ENCODE data around the gene TTLL5. TPM values are rescaled to one million over a fixed set of nuclear protein-coding genes. Genes with fewer than 3 reads are reported as not detected.

Gene TTLL5
- total and polyA plus RNA-seq, 9 of the 15 experiments (the other 6 are each of a cell fraction or from before 2014, with no cell fraction given), result 4.1 to 18.9 (median 12.6) TPM

DNA sequence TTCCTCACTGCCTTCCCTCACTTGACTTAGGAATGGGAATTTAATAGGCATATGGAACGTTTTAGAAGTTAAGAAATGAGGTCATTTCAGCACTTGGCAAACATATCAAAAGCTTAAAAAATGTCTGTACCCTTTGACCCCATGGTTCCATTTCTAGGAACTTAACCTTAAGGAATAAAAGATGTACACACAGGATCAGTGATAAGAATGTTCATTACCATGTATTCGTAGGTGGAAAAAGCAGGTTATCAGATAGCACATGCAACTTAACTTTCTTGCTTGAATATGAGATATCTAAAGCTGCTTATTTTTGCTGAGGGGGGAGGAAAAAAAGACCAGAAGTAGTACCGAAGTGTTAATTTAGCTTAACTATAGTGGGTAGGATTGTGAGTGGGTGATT lies 57.2 kb downstream of the TTLL5 start:
- no peak overlapping the region for H3K9ac ChIP-seq (ENCODE audit: insufficient read depth in 1 of 2, low read depth in 2 of 2, low read length in 2 of 2)
- CTCF ChIA-PET (ENCODE audit: low intra/inter-chr PET ratio), result no interaction called here
- ATAC-seq (no peak), FAIRE-seq (peak; percentile 37), DNase-seq (ENCODE audit: extremely low read depth in 1 of 4, low spot score in 3 of 4) (peak; percentile 5 to 32 (median 27))
- TF ChIP-seq CBFA2T3 (IDR thresholded peaks at IDR 0.05) (peak; percentile 51), ARID1B (IDR thresholded peaks at IDR 0.05) (peak; percentile 27; the same call in 1 of the 2 replicates), TEAD4 (IDR thresholded peaks at IDR 0.05; ENCODE audit: low read length) (peak; percentile 60; the same call in 1 of the 2 replicates), TEAD4 (CRISPR knock-in tag; IDR thresholded peaks at IDR 0.05; ENCODE audit: borderline replicate concordance) (no peak), TAL1 (IDR thresholded peaks at IDR 0.05) (peak; percentile 18; the same call in 1 of the 2 replicates), LARP7 (IDR thresholded peaks at IDR 0.05) (no peak)
- peaks cover 8% of the 10 kb centered on the region; the same call in 2 of the 3 replicates for H3K36me3 ChIP-seq (ENCODE audit: control insufficient read depth, insufficient read depth, low read length)
- 0% methylated on average over 2 of the region's 3 CpGs for WGBS (ENCODE audit: insufficient coverage, low coverage, missing lambda C conversion rate)
- no TSS peak for BruUV-seq (replicated peaks)
- no peak overlapping the region for H2AFZ ChIP-seq (ENCODE audit: low read depth, low read length)
- H3K27me3 ChIP-seq (ENCODE audit: control insufficient read depth in 2 of 2, insufficient read depth in 2 of 2, low read length in 2 of 2), result no peaks in the 10 kb centered on the region
- H3K4me1 ChIP-seq (replicated peaks in 1 of 2; ENCODE audit: control insufficient read depth in 2 of 2, insufficient read depth in 2 of 2, low read length in 2 of 2), result peaks cover 0 to 6% of the 10 kb centered on the region in 2 experiments; a peak in 3 of 5 replicates
- POLR2A ChIA-PET, result interaction anchor here (0.5 kb wide), 1 partner anchor 12 kb away, joined by 3 read pairs; no protein-coding TSS in a partner anchor
- no peak overlapping the region for H3K27ac ChIP-seq (ENCODE audit: extremely low read depth, low read depth, low read length)
- no peaks in the 10 kb centered on the region for H3K9me3 ChIP-seq (replicated peaks; ENCODE audit: control insufficient read depth, insufficient read depth, low read depth, low read length)
- in situ Hi-C loops (cut with MboI) (loop anchor here (5.0 to 25.0 kb wide), 3 partner anchors 264 to 937 kb away; partner anchors contain the start of genes ESRRB and TGFB3), intact Hi-C loops (cut with micrococcal nuclease) (loop anchor here (10.0 kb wide), 1 partner anchor 927 kb away; no protein-coding TSS in a partner anchor)
- no peaks in the 10 kb centered on the region for H3K79me2 ChIP-seq (ENCODE audit: control insufficient read depth, insufficient read depth, low read length)
- no peak overlapping the region for H3K4me3 ChIP-seq
- H3K9me1 ChIP-seq (ENCODE audit: control insufficient read depth, insufficient read depth, low read length), result no peaks in the 10 kb centered on the region
- H4K20me1 ChIP-seq (replicated peaks; ENCODE audit: control insufficient read depth, insufficient read depth, low read length), result no peaks in the 10 kb centered on the region
- no peak overlapping the region for H3K4me2 ChIP-seq (ENCODE audit: insufficient read depth, low read length)

DNA sequence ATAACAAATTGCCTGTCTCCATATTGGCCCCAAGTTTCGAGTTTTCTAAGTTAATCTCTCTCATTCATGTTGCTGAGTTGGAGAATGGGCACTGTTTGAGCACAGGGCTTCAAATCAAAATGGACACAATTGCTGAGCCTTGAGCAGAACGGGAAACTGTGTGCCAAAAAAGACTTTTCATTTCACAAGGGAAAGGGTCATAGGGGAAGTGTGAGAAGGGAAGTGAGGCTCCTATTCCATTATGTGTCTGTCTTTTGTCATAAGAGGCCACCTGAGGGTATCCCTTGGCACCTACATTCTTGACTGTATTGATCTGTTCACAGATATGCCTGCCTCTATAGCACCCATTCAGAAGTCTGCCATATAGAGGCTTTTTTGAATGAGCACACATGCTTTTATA lies 59.1 kb downstream of the TTLL5 start:
- no TSS peak for BruUV-seq (replicated peaks)
- ATAC-seq (no peak), DNase-seq (ENCODE audit: extremely low read depth in 1 of 4, low spot score in 3 of 4) (no peak), FAIRE-seq (no peak)
- H3K4me1 ChIP-seq (replicated peaks in 1 of 2; ENCODE audit: control insufficient read depth in 2 of 2, insufficient read depth in 2 of 2, low read length in 2 of 2), result peaks cover 0 to 6% of the 10 kb centered on the region in 2 experiments; a peak in 3 of 5 replicates
- no peak overlapping the region for H2AFZ ChIP-seq (ENCODE audit: low read depth, low read length)
- in situ Hi-C loops (cut with MboI), result loop anchor here (25.0 kb wide), 1 partner anchor 667 kb away; the partner anchor contains the start of gene ESRRB
- no peaks in the 10 kb centered on the region for H3K9me3 ChIP-seq (replicated peaks; ENCODE audit: control insufficient read depth, insufficient read depth, low read depth, low read length)
- H3K4me2 ChIP-seq (ENCODE audit: insufficient read depth, low read length), result no peak overlapping the region
- ChIA-PET POLR2A (interaction anchor here (1.3 kb wide), 1 partner anchor 9 kb away, joined by 3 read pairs; no protein-coding TSS in a partner anchor), CTCF (ENCODE audit: low intra/inter-chr PET ratio) (no interaction called here)
- peaks cover 13% of the 10 kb centered on the region; the same call in 2 of the 3 replicates for H3K36me3 ChIP-seq (ENCODE audit: control insufficient read depth, insufficient read depth, low read length)
- 100% methylated on average over 1 of the region's 2 CpGs for WGBS (ENCODE audit: insufficient coverage, low coverage, missing lambda C conversion rate)
- intact Hi-C loops (cut with micrococcal nuclease), result no loop called here
- H4K20me1 ChIP-seq (replicated peaks; ENCODE audit: control insufficient read depth, insufficient read depth, low read length), result no peaks in the 10 kb centered on the region
- no peak overlapping the region for H3K9ac ChIP-seq (ENCODE audit: insufficient read depth in 1 of 2, low read depth in 2 of 2, low read length in 2 of 2)
- H3K27ac ChIP-seq (ENCODE audit: extremely low read depth, low read depth, low read length), result no peak overlapping the region
- no peaks in the 10 kb centered on the region for H3K27me3 ChIP-seq (ENCODE audit: control insufficient read depth in 2 of 2, insufficient read depth in 2 of 2, low read length in 2 of 2)
- no peaks in the 10 kb centered on the region for H3K79me2 ChIP-seq (ENCODE audit: control insufficient read depth, insufficient read depth, low read length)
- no peak overlapping the region for H3K4me3 ChIP-seq
- H3K9me1 ChIP-seq (ENCODE audit: control insufficient read depth, insufficient read depth, low read length), result no peaks in the 10 kb centered on the region
- TF ChIP-seq PRMT5 (CRISPR knock-in tag; IDR thresholded peaks at IDR 0.05) (no peak), ZNF174 (CRISPR knock-in tag; IDR thresholded peaks at IDR 0.05) (no peak), ZNF668 (CRISPR knock-in tag; IDR thresholded peaks at IDR 0.05) (no peak), NFXL1 (CRISPR knock-in tag; IDR thresholded peaks at IDR 0.05) (no peak), ZNF408 (CRISPR knock-in tag; IDR thresholded peaks at IDR 0.05; ENCODE audit: low read depth) (no peak), PCBP1 (IDR thresholded peaks at IDR 0.05; ENCODE audit: low read depth, low read length, poor library complexity, severe bottlenecking) (no peak), POLR2AphosphoS2 (IDR thresholded peaks at IDR 0.05; ENCODE audit: low read length) (no peak), BCL6 (CRISPR knock-in tag; IDR thresholded peaks at IDR 0.05) (no peak)
- TF ChIP-seq, protein P1, sequence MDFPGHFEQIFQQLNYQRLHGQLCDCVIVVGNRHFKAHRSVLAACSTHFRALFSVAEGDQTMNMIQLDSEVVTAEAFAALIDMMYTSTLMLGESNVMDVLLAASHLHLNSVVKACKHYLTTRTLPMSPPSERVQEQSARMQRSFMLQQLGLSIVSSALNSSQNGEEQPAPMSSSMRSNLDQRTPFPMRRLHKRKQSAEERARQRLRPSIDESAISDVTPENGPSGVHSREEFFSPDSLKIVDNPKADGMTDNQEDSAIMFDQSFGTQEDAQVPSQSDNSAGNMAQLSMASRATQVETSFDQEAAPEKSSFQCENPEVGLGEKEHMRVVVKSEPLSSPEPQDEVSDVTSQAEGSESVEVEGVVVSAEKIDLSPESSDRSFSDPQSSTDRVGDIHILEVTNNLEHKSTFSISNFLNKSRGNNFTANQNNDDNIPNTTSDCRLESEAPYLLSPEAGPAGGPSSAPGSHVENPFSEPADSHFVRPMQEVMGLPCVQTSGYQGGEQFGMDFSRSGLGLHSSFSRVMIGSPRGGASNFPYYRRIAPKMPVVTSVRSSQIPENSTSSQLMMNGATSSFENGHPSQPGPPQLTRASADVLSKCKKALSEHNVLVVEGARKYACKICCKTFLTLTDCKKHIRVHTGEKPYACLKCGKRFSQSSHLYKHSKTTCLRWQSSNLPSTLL (IDR thresholded peaks at IDR 0.05), result no peak
- TF ChIP-seq, protein P2, sequence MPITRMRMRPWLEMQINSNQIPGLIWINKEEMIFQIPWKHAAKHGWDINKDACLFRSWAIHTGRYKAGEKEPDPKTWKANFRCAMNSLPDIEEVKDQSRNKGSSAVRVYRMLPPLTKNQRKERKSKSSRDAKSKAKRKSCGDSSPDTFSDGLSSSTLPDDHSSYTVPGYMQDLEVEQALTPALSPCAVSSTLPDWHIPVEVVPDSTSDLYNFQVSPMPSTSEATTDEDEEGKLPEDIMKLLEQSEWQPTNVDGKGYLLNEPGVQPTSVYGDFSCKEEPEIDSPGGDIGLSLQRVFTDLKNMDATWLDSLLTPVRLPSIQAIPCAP (CRISPR knock-in tag; IDR thresholded peaks at IDR 0.05; ENCODE audit: borderline replicate concordance), result no peak
